GM19463 (cell line): Measurements from ENCODE around the gene JKAMP.

Experiments
- ATAC-seq: cut with Tn5 transposase; IDR thresholded peaks from one replicate; pipeline ENCODE4 v1.9.1; 2021; ENCODE audit warnings: mild to moderate bottlenecking, moderate library complexity; ENCODE audit not compliant: unreplicated experiment

Gene JKAMP

GRCh38 chr14:59538936-59539335, 54.6 kb downstream of the JKAMP start:
- no peak for ATAC-seq

- no peak for ATAC-seq
Observed at GRCh38 chr14:59540852-59541251, 56.5 kb downstream of the JKAMP start.

- no peak for ATAC-seq
Observed at GRCh38 chr14:59541731-59542130, 57.4 kb downstream of the JKAMP start.

- ATAC-seq, result no peak
Observed at GRCh38 chr14:59543873-59544272, 59.6 kb downstream of the JKAMP start.

- ATAC-seq, result no peak
Observed at GRCh38 chr14:59547310-59547709, 63.0 kb downstream of the JKAMP start.
